K562 (cell line): Measurements from ENCODE around the gene RYR1. TPM values are rescaled to one million over a fixed set of nuclear protein-coding genes. Genes with fewer than 3 reads are reported as not detected.
A peak's percentile ranks its signal among the peaks of the same experiment; 100 is the strongest.

Experiments
- FIP1L1 ChIP-seq: fragments of 200-400 bp; formaldehyde crosslinking; IDR thresholded peaks from 2 replicates; pipeline ENCODE4 v1.6.1; 2018; ENCODE audit warnings: mild to moderate bottlenecking, low read depth, low read length; ENCODE audit not compliant: poor library complexity, severe bottlenecking
- FOXK2 ChIP-seq, 2 experiments: fragments of 450-650 bp; IDR thresholded peaks in 1 of 2; conservative IDR thresholded peaks in 1 of 2; 2 replicates each; pipeline ENCODE4 v1.6.1; 2016; ENCODE audit warnings: low read depth in 2 of 2, mild to moderate bottlenecking in 1 of 2
- FUS ChIP-seq: fragments of 200-400 bp; formaldehyde crosslinking; optimal IDR thresholded peaks from 2 replicates; pipeline ENCODE3; 2017; ENCODE audit warnings: low read depth, low read length
- KAT7 ChIP-seq: sonication (generic); formaldehyde crosslinking; IDR thresholded peaks from 2 replicates; pipeline ENCODE4 v1.8.0; 2022; ENCODE audit warnings: missing genetic modification reagents, mild to moderate bottlenecking, borderline replicate concordance
- KAT8 ChIP-seq: fragments of 450-650 bp; IDR thresholded peaks from 2 replicates; pipeline ENCODE4 v1.6.1; 2016; ENCODE audit warnings: low read depth, mild to moderate bottlenecking
- PHB2 ChIP-seq: fragments of 450-650 bp; IDR thresholded peaks from 2 replicates; pipeline ENCODE4 v1.6.1; 2017; ENCODE audit warnings: low read depth
- PYGO2 ChIP-seq: fragments of 450-650 bp; IDR thresholded peaks from 2 replicates; pipeline ENCODE4 v1.6.1; 2016; ENCODE audit warnings: mild to moderate bottlenecking, missing genetic modification characterization, moderate library complexity, missing compliant biosample characterization
- ZBTB17 ChIP-seq: fragments of 450-650 bp; formaldehyde crosslinking; IDR thresholded peaks from 2 replicates; pipeline ENCODE4 v1.4.0; 2020; ENCODE audit warnings: mild to moderate bottlenecking
- ZNF224 ChIP-seq: sonication (generic); formaldehyde crosslinking; IDR thresholded peaks from 2 replicates; pipeline ENCODE4 v1.8.0; 2022; ENCODE audit warnings: mild to moderate bottlenecking, missing genetic modification reagents
- ZNF551 ChIP-seq: fragments of 250-450 bp; sonication (Bioruptor Pico); IDR thresholded peaks from 2 replicates; pipeline ENCODE4 v1.5.0; 2021; ENCODE audit warnings: mild to moderate bottlenecking, moderate library complexity
- polyA plus RNA-seq, 8 experiments: library from polyadenylated mRNA; depleted of rRNA in 4 of 8; stranded (reverse) in 5 of 8; unstranded in 3 of 8; fragments of >200 nt; fragmentation: Nextera tagmentation in 2 of 8; fragmentation: Illumina TruSeq in 1 of 8; extraction: Ambion mirVana in 2 of 8; extraction: Trizol in 1 of 8; gene quantifications; 2 replicates each; pipeline versions ENCODE4 v1.2.1 to v1.2.3, GENCODE V29; 2011 to 2014; ENCODE audit warnings: inconsistent platforms in 1 of 8, missing spikeins in 1 of 8
- total RNA-seq, 7 experiments: library from RNA; depleted of rRNA in 6 of 7; stranded (reverse); fragments of >200 nt in 6 of 7; fragmentation: Illumina TruSeq in 2 of 7; extraction: Trizol in 2 of 7; gene quantifications; 2 replicates each; pipeline versions ENCODE4 v1.2.1 to v1.2.3, GENCODE V29; 2011 to 2021; ENCODE audit warnings: low replicate concordance in 1 of 7
- TF ChIP-seq, protein P1 (sequence below): sonication (generic); formaldehyde crosslinking; IDR thresholded peaks from 2 replicates; pipeline ENCODE4 v1.8.0; 2022; ENCODE audit warnings: mild to moderate bottlenecking, missing genetic modification reagents
- TF ChIP-seq, protein P2 (sequence below), 2 experiments: fragments of 450-650 bp; formaldehyde crosslinking in 1 of 2; IDR thresholded peaks; 2 replicates each; pipeline versions ENCODE4 v1.4.0 to v1.6.1; 2014 to 2020; ENCODE audit warnings: mild to moderate bottlenecking in 2 of 2, borderline replicate concordance in 1 of 2, low read depth in 1 of 2
- TF ChIP-seq, protein P3 (sequence below): IDR thresholded peaks from 2 replicates; pipeline ENCODE4 v1.6.1; 2016; ENCODE audit warnings: missing genetic modification characterization, missing compliant biosample characterization

The RYR1 gene
- total and polyA plus RNA-seq, 9 of the 15 experiments (the other 6 are each of a cell fraction or from before 2014, with no cell fraction given), result 0.11 to 7.4 (median 3.7) TPM

DNA sequence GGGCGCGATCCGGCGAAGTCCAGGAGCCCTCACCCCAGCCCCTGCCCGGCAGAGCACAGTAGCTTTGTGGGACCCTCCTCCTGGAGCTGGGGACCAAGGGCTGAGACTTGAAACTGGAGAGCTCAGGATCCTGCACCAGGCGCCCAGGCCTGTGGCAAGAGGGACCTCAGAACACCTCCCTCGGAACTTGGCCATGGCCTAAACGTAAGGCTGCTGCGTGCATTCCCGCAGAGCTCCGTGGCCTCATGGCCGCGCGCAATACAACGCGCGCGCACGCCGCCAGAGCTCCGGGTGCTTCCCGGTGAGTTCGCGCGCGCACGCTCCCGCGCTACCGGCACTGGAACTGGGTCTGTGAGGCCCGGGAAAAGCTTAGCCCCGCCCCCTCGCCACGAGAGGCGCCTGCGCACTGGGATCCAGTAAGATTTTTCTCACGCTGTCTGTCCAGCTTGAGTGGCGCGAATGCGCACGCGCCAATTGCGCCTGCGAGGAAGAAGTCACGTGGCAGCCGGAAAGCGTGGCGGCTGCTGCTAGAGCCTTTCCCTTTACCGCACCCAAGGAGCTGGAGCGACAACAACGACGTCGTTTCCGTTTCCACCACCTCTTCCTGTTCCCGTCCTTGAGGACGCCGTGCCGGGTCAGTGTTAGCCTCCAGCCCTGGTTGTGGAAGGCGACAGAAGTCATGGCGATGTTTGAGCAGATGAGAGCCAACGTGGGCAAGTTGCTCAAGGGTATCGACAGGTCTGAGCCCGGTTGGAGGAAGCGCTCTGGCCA lies 185.3 kb downstream of the RYR1 start, which contains the start of gene EIF3K (continued):
- TF ChIP-seq, protein P1, sequence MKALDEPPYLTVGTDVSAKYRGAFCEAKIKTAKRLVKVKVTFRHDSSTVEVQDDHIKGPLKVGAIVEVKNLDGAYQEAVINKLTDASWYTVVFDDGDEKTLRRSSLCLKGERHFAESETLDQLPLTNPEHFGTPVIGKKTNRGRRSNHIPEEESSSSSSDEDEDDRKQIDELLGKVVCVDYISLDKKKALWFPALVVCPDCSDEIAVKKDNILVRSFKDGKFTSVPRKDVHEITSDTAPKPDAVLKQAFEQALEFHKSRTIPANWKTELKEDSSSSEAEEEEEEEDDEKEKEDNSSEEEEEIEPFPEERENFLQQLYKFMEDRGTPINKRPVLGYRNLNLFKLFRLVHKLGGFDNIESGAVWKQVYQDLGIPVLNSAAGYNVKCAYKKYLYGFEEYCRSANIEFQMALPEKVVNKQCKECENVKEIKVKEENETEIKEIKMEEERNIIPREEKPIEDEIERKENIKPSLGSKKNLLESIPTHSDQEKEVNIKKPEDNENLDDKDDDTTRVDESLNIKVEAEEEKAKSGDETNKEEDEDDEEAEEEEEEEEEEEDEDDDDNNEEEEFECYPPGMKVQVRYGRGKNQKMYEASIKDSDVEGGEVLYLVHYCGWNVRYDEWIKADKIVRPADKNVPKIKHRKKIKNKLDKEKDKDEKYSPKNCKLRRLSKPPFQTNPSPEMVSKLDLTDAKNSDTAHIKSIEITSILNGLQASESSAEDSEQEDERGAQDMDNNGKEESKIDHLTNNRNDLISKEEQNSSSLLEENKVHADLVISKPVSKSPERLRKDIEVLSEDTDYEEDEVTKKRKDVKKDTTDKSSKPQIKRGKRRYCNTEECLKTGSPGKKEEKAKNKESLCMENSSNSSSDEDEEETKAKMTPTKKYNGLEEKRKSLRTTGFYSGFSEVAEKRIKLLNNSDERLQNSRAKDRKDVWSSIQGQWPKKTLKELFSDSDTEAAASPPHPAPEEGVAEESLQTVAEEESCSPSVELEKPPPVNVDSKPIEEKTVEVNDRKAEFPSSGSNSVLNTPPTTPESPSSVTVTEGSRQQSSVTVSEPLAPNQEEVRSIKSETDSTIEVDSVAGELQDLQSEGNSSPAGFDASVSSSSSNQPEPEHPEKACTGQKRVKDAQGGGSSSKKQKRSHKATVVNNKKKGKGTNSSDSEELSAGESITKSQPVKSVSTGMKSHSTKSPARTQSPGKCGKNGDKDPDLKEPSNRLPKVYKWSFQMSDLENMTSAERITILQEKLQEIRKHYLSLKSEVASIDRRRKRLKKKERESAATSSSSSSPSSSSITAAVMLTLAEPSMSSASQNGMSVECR, result no peak; the same call in 1 of the 2 replicates
- TF ChIP-seq ZNF551 (CRISPR knock-in tag), result no peak
- TF ChIP-seq FIP1L1, result peak; percentile 82
- TF ChIP-seq ZBTB17 (CRISPR knock-in tag), result no peak
- TF ChIP-seq FUS, result no peak
- TF ChIP-seq, protein P2, sequence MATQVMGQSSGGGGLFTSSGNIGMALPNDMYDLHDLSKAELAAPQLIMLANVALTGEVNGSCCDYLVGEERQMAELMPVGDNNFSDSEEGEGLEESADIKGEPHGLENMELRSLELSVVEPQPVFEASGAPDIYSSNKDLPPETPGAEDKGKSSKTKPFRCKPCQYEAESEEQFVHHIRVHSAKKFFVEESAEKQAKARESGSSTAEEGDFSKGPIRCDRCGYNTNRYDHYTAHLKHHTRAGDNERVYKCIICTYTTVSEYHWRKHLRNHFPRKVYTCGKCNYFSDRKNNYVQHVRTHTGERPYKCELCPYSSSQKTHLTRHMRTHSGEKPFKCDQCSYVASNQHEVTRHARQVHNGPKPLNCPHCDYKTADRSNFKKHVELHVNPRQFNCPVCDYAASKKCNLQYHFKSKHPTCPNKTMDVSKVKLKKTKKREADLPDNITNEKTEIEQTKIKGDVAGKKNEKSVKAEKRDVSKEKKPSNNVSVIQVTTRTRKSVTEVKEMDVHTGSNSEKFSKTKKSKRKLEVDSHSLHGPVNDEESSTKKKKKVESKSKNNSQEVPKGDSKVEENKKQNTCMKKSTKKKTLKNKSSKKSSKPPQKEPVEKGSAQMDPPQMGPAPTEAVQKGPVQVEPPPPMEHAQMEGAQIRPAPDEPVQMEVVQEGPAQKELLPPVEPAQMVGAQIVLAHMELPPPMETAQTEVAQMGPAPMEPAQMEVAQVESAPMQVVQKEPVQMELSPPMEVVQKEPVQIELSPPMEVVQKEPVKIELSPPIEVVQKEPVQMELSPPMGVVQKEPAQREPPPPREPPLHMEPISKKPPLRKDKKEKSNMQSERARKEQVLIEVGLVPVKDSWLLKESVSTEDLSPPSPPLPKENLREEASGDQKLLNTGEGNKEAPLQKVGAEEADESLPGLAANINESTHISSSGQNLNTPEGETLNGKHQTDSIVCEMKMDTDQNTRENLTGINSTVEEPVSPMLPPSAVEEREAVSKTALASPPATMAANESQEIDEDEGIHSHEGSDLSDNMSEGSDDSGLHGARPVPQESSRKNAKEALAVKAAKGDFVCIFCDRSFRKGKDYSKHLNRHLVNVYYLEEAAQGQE (IDR thresholded peaks at IDR 0.05; ENCODE audit: borderline replicate concordance), result peak; percentile 84
- TF ChIP-seq, protein P2 (CRISPR knock-in tag; IDR thresholded peaks at IDR 0.05; ENCODE audit: low read depth), result peak; percentile 68; the same call in 1 of the 2 replicates
- TF ChIP-seq ZNF224 (CRISPR knock-in tag), result no peak
- TF ChIP-seq PHB2, result no peak
- TF ChIP-seq KAT8, result no peak
- TF ChIP-seq FOXK2 (conservative IDR thresholded peaks at IDR 0.05 in 1 of 2, IDR thresholded peaks at IDR 0.05 in 1 of 2; ENCODE audit: low read depth in 2 of 2), result peak; percentile 93 to 95
- no peak; the same call in 1 of the 2 replicates for TF ChIP-seq KAT7 (CRISPR knock-in tag)
- TF ChIP-seq, protein P3, sequence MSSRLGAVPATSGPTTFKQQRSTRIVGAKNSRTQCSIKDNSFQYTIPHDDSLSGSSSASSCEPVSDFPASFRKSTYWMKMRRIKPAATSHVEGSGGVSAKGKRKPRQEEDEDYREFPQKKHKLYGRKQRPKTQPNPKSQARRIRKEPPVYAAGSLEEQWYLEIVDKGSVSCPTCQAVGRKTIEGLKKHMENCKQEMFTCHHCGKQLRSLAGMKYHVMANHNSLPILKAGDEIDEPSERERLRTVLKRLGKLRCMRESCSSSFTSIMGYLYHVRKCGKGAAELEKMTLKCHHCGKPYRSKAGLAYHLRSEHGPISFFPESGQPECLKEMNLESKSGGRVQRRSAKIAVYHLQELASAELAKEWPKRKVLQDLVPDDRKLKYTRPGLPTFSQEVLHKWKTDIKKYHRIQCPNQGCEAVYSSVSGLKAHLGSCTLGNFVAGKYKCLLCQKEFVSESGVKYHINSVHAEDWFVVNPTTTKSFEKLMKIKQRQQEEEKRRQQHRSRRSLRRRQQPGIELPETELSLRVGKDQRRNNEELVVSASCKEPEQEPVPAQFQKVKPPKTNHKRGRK (tag), result no peak
- TF ChIP-seq PYGO2 (tag), result no peak
